HG03378 (cell line): Measurements from ENCODE around the gene DSC2.
"Not testable (repeated sequence)": the region's sequence is repeated elsewhere in the genome, so short reads cannot be mapped to it uniquely, and the experiment has no call there.

Experiments
- ATAC-seq: cut with Tn5 transposase; IDR thresholded peaks from one replicate; pipeline ENCODE4 v1.9.1; 2021; ENCODE audit warnings: mild to moderate bottlenecking, moderate library complexity; ENCODE audit not compliant: unreplicated experiment

Gene DSC2

GRCh38 chr18:31046916-31047315 lies 55.3 kb downstream of the DSC2 start:
- ATAC-seq, result no peak

DNA sequence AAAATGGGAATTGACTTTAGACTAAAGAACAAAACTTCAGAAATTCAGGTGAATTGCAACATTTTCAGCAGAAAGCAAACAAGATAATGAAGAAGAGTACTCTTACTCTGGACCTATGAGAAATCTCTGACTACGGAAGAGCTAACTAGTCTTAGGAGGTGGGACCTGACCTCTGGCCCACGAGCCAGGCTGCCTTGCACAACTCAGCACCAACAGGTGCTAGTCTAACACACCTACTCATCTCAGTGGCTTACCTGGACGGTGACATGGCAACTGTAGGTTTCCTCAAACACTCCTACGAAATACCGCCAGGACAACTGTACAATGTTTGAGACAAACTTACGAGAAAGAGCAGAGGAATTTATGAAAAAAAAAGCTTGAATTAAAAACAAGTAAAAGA lies 56.6 kb downstream of the DSC2 start:
- ATAC-seq, result no peak

DNA sequence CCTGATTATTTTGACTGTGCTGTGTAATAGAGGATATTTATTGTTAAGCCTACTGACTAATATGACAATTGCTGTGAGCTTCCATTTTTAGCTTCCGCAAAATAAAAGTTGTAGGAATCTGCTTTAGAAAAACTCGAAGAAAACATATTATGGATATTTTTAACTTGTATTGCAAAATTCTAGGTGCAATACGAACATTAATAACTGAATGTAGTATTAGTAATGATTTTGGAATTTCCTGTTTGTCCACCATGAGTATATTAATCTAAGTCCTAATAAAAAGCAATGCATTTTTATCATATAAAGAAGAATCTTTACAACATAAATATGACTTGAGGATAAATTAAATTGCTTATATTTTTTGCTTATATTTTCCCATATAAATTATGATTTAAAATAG lies 57.3 kb downstream of the DSC2 start:
- no peak for ATAC-seq

- no peak for ATAC-seq
Observed at GRCh38 chr18:31043709-31044108, 58.5 kb downstream of the DSC2 start.

GRCh38 chr18:31042406-31043181 lies 59.6 kb downstream of the DSC2 start, which contains the start of gene DSC3:
Gene DSC3, minus strand, starts transcription at chr18:31042742. Its CDS starts 82 bp downstream, at chr18:31042660.
- no peak for ATAC-seq

GRCh38 chr18:31042084-31042405 lies 60.2 kb downstream of the DSC2 start:
- no peak for ATAC-seq

DNA sequence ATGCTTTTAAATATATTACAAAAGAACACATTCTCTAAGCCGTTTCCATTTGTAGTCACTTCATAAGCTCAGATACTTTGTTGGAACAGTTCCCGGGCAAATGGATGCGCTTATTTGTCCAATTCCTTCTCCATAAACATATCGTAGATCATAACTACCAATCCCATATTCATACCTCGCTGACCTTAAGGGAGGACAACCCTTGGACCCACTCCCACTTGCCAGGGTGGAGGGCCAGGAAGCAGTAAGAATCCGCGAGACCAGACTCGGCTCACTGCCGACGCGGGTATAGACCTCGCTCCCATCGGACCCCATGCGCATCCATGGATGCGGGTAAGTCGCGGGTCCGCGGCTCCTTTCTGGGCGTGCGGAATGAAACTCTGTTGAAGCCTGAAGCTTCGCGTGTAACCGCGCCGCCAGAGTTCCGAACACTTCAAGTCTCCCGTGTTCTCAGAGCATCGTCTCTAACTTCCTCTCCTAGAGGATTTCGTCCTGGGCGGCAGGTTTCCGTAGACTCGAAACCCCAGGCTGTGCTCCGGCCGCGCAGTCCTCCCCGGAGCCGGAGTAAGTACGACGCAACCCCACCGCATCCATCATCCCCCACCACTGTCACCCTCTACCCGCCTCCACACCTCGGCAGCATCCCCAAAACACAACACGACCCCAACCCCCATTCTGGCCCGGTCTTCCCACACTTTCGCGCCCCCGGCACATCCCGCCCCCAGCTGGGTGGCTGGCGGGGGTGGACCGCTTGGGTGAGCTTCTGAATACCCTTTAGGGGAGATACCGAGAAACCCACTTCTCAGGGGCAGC lies 60.7 kb downstream of the DSC2 start:
- ATAC-seq, result no peak

DNA sequence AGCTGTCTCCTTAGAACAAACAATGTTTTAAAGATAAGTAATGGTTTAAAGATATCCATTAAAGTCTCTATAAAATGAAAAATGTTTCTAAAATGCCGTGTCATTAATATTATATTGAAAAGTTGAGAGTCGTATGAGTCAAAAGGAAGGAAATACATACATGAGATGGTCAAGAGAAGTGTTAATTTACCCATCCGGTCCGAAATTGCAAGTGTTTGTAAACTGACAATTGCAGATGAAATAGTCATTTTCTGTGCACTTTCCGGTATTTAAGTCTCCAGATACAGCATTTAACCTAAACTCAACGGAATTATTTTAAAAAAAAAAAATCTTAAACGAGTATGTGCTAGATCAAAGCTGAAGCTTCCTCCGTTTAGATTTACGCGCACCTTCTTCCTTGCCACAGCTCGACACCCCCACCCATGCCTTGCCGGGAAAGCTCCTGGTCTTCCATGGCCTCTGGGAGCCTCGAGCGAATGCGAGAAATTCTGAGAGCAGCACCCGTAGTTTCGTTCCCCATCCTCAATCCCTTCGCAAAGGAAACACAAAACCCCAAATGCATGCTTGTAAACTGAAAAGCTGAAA lies 61.4 kb downstream of the DSC2 start:
- no peak for ATAC-seq

- ATAC-seq, result no peak
Observed at GRCh38 chr18:31039426-31039825, 62.8 kb downstream of the DSC2 start.

GRCh38 chr18:31037686-31038085 lies 64.5 kb downstream of the DSC2 start:
- ATAC-seq, result not testable (repeated sequence)

DNA sequence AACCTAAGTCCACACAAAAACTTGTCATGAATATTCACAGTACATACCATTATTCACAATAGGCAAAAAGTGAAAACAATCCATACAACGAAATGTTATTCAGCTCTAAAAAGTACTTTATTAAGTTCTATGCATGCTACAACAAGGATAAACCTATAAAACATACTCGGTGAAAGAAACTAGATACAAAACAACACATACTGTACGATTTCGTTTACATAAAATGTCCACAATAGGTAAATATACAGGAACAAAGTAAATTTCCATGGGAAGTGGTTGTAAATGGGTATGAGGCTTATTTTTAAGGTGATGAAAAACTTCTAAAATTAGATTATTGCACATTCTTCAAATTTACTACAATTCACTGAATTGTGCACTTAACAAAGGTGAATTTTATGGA lies 67.7 kb downstream of the DSC2 start:
- ATAC-seq, result no peak

DNA sequence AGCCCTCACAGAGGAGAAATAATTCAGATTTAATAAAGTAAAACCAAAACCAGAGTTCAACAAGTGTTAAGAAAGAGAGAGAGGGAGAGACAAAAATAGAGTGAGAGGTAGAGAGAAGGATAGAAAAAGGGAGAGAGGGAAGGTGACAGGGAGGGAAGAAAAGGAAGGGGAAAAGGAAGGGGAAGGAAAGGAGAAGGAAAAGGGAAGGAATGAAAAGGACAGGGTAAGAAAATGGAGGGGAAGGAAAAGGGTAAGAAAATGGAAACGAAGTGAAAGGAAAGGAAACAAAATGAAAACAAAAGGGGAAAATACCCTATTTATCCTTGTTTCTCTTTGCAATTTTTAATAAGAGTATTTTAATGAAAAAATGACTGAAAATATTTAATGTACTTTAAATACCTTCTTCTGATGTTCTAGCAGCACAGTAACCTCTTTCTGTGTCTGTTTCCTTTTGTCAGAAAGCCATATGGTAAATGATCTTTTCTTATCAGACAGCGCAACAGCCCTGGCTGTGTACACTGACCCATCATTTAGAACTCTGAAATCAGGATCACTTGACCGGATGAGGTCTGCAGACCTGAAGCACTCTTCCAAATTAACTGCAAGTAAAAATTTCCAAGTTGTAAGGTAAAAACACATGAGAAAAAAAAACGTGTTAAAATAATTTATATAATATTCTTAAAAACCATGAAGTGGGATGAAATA lies 71.5 kb downstream of the DSC2 start:
- ATAC-seq, result no peak

- no peak for ATAC-seq
Observed at GRCh38 chr18:31015715-31016434, 86.3 kb downstream of the DSC2 start.

GRCh38 chr18:31011455-31011854 lies 90.8 kb downstream of the DSC2 start:
- ATAC-seq, result not testable (repeated sequence)

DNA sequence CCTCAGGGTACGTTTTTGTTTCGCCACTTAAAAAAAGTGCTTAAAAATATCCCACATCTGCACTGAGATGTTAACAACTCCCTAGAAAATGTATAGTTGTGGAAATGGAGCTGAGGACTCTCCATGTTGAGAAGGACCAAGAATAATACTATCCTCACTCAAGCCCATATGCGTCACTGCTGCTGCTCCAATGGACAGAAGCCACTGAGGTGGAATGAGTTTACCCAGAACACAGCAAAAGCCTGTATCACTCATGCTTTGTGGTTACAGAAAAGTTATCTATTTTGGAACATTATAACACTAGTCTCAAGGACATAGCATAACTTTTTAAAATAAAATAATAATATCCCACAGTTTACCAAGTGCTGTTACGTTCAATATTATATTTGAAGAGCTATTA lies 91.6 kb downstream of the DSC2 start:
- no peak for ATAC-seq
